ENCODE measurements around the gene BORCS6.
"Not testable (repeated sequence)": the region's sequence is repeated elsewhere in the genome, so short reads cannot be mapped to it uniquely, and the experiment has no call there.

Gene BORCS6

GRCh38 chr17:8189711-8190477 lies at the start of gene BORCS6:
Gene BORCS6, minus strand, starts transcription at chr17:8190180. Its CDS starts 40 bp downstream, at chr17:8190140.
- DNase-seq: peak; percentile 97

- no peak for DNase-seq
These were observed 47.9 kb upstream of the BORCS6 start for GRCh38 chr17:8237886-8238285.

- DNase-seq: no peak
These were observed 47.2 kb upstream of the BORCS6 start for GRCh38 chr17:8237175-8237574.

- no peak for DNase-seq
These were observed 45.7 kb upstream of the BORCS6 start for GRCh38 chr17:8235676-8236075.

GRCh38 chr17:8234361-8235270 lies 44.6 kb upstream of the BORCS6 start:
- no peak for DNase-seq

- DNase-seq: no peak
These were observed 41.7 kb upstream of the BORCS6 start for GRCh38 chr17:8231701-8232100.

GRCh38 chr17:8227238-8227581 lies 37.2 kb upstream of the BORCS6 start:
- no peak for DNase-seq

GRCh38 chr17:8226536-8227237 lies 36.7 kb upstream of the BORCS6 start:
- DNase-seq: peak; percentile 88

- DNase-seq: peak; percentile 71
These were observed 36.0 kb upstream of the BORCS6 start for GRCh38 chr17:8225813-8226535.

- DNase-seq: no peak
These were observed 35.2 kb upstream of the BORCS6 start for GRCh38 chr17:8224891-8225812.

- peak; percentile 32 for DNase-seq
These were observed 33.6 kb upstream of the BORCS6 start for GRCh38 chr17:8223356-8224126.

GRCh38 chr17:8222630-8223355 lies 32.8 kb upstream of the BORCS6 start:
- DNase-seq: peak; percentile 96

GRCh38 chr17:8222380-8222629 lies 32.3 kb upstream of the BORCS6 start:
- DNase-seq: no peak

- peak; percentile 76 for DNase-seq
These were observed 31.8 kb upstream of the BORCS6 start for GRCh38 chr17:8221663-8222379.

- peak; percentile 84 for DNase-seq
These were observed 31.0 kb upstream of the BORCS6 start for GRCh38 chr17:8220783-8221662.

- DNase-seq: not testable (repeated sequence)
These were observed 24.0 kb upstream of the BORCS6 start for GRCh38 chr17:8214000-8214399.

GRCh38 chr17:8212312-8213180 lies 22.6 kb upstream of the BORCS6 start:
- DNase-seq: no peak
